Muscle of leg (tissue), 11 donors: ENCODE results near the gene NSG2. TPM values are rescaled to one million over a fixed set of nuclear protein-coding genes. Genes with fewer than 3 reads are reported as not detected.

ENCODE experiments used
- DNase-seq: peaks from one replicate; pipeline ENCODE4 v3.0.0; 2013
- H3K27ac ChIP-seq: one replicate; pipeline ENCODE4 v1.5.1; 2013; ENCODE audit warnings: mild to moderate bottlenecking, low read length, control low read depth
- H3K27me3 ChIP-seq: one replicate; pipeline ENCODE4 v1.6.1; 2013; ENCODE audit warnings: low read length; ENCODE audit not compliant: control insufficient read depth, insufficient read depth
- H3K36me3 ChIP-seq: one replicate; pipeline ENCODE4 v1.6.1; 2013; ENCODE audit warnings: low read length; ENCODE audit not compliant: control insufficient read depth, insufficient read depth
- H3K4me1 ChIP-seq: one replicate; pipeline ENCODE4 v1.6.1; 2013; ENCODE audit warnings: low read length; ENCODE audit not compliant: control insufficient read depth, insufficient read depth
- H3K4me3 ChIP-seq: one replicate; pipeline ENCODE4 v1.5.1; 2013; ENCODE audit warnings: low read length, control low read depth
- H3K9me3 ChIP-seq: replicated peaks from 2 replicates; pipeline ENCODE4 v1.6.1; 2013; ENCODE audit warnings: low read depth, low read length; ENCODE audit not compliant: control insufficient read depth
- WGBS: methylation state at CpG from one replicate; pipeline ENCODE4 v1.1.5; 2013; ENCODE audit warnings: missing lambda C conversion rate; ENCODE audit not compliant: insufficient coverage; 5-methylcytosine and 5-hydroxymethylcytosine counted together
- polyA plus RNA-seq, 8 donors: library from polyadenylated mRNA; unstranded; fragments of 120-200 nt; gene quantifications; one replicate each; pipeline versions ENCODE4 v1.2.1 to v1.2.3, GENCODE V29; 2013; ENCODE audit warnings: inconsistent platforms in 1 of 8, low replicate concordance in 1 of 8; ENCODE audit not compliant: insufficient read length in 8 of 8, insufficient read depth in 1 of 8
- total RNA-seq: library from RNA; stranded (reverse); fragments of 120-200 nt; gene quantifications from one replicate; pipeline ENCODE4 v1.2.4, GENCODE V29; 2013

Gene NSG2
- total and polyA plus RNA-seq, 9 donors = 0.14 to 1.6 (median 0.48) TPM; not detected in 2

- Histone ChIP-seq H3K27me3 (no peaks in the 10 kb centered on the region), H3K9me3 (no peaks in the 10 kb centered on the region), H3K36me3 (no peaks in the 10 kb centered on the region), H3K4me3 (no peak overlapping the region), H3K27ac (no peak overlapping the region), H3K4me1 (no peaks in the 10 kb centered on the region)
- no peak for DNase-seq
- WGBS = no CpG with 5 or more reads among the region's 2 CpGs
Observed at GRCh38 chr5:174082286-174082685, 36.8 kb downstream of the NSG2 start.

- H3K9me3 ChIP-seq = no peaks in the 10 kb centered on the region
- WGBS = 62% methylated on average over 10 of the region's 12 CpGs
- no peaks in the 10 kb centered on the region for H3K36me3 ChIP-seq
- H3K4me3 ChIP-seq = no peak overlapping the region
- peak; percentile 16 for DNase-seq
- no peaks in the 10 kb centered on the region for H3K4me1 ChIP-seq
- H3K27ac ChIP-seq = no peak overlapping the region
- no peaks in the 10 kb centered on the region for H3K27me3 ChIP-seq
Observed at GRCh38 chr5:174083056-174083827, 37.7 kb downstream of the NSG2 start.

GRCh38 chr5:174084691-174085154 lies 39.2 kb downstream of the NSG2 start:
- WGBS = 56% methylated on average over 8 of the region's 8 CpGs
- no peaks in the 10 kb centered on the region for H3K36me3 ChIP-seq
- H3K4me1 ChIP-seq = no peaks in the 10 kb centered on the region
- DNase-seq = no peak
- no peak overlapping the region for H3K27ac ChIP-seq
- H3K27me3 ChIP-seq = no peaks in the 10 kb centered on the region
- no peaks in the 10 kb centered on the region for H3K9me3 ChIP-seq
- no peak overlapping the region for H3K4me3 ChIP-seq

- Histone ChIP-seq H3K4me1 (peaks cover 4% of the 10 kb centered on the region), H3K4me3 (no peak overlapping the region), H3K9me3 (no peaks in the 10 kb centered on the region), H3K36me3 (no peaks in the 10 kb centered on the region), H3K27me3 (no peaks in the 10 kb centered on the region), H3K27ac (no peak overlapping the region)
- no peak for DNase-seq
- WGBS = no CpG with 5 or more reads among the region's 5 CpGs
Observed at GRCh38 chr5:174086751-174087150, 41.2 kb downstream of the NSG2 start.

GRCh38 chr5:174087783-174088182 lies 42.3 kb downstream of the NSG2 start:
- WGBS = no CpG with 5 or more reads among the region's 1 CpG
- no peaks in the 10 kb centered on the region for H3K9me3 ChIP-seq

GRCh38 chr5:174090129-174090528 lies 44.6 kb downstream of the NSG2 start:
- no peaks in the 10 kb centered on the region for H3K36me3 ChIP-seq
- H3K27me3 ChIP-seq = peaks cover 2% of the 10 kb centered on the region
- H3K4me3 ChIP-seq = no peak overlapping the region
- H3K9me3 ChIP-seq = no peaks in the 10 kb centered on the region
- DNase-seq = peak; percentile 47
- H3K27ac ChIP-seq = no peak overlapping the region
- H3K4me1 ChIP-seq = peaks cover 4% of the 10 kb centered on the region
- WGBS = 22% methylated on average over 8 of the region's 10 CpGs

More at GRCh38 chr5:174087783-174088182, 42.3 kb downstream of the NSG2 start:
- Histone ChIP-seq H3K27me3 (no peaks in the 10 kb centered on the region), H3K4me1 (peaks cover 4% of the 10 kb centered on the region), H3K36me3 (no peaks in the 10 kb centered on the region), H3K27ac (no peak overlapping the region), H3K4me3 (no peak overlapping the region)
- no peak for DNase-seq

GRCh38 chr5:174093123-174093522 lies 47.6 kb downstream of the NSG2 start:
- Histone ChIP-seq H3K36me3 (no peaks in the 10 kb centered on the region), H3K27ac (no peak overlapping the region), H3K27me3 (peaks cover 3% of the 10 kb centered on the region), H3K4me3 (no peak overlapping the region), H3K9me3 (no peaks in the 10 kb centered on the region), H3K4me1 (peaks cover 4% of the 10 kb centered on the region)
- no peak for DNase-seq
- 77% methylated on average over 5 of the region's 5 CpGs for WGBS

GRCh38 chr5:174094857-174095606 lies 49.5 kb downstream of the NSG2 start:
- Histone ChIP-seq H3K27me3 (peaks cover 3% of the 10 kb centered on the region), H3K9me3 (no peaks in the 10 kb centered on the region), H3K36me3 (no peaks in the 10 kb centered on the region), H3K27ac (no peak overlapping the region), H3K4me3 (no peak overlapping the region), H3K4me1 (peaks cover 3% of the 10 kb centered on the region)
- 80% methylated on average over 5 of the region's 10 CpGs for WGBS
- DNase-seq = no peak

GRCh38 chr5:174096619-174097018 lies 51.1 kb downstream of the NSG2 start:
- 89% methylated on average over 4 of the region's 6 CpGs for WGBS
- H3K27ac ChIP-seq = no peak overlapping the region

GRCh38 chr5:174097486-174098185 lies 52.1 kb downstream of the NSG2 start:
- H3K36me3 ChIP-seq = no peaks in the 10 kb centered on the region
- DNase-seq = no peak
- H3K4me3 ChIP-seq = no peak overlapping the region
- H3K4me1 ChIP-seq = no peaks in the 10 kb centered on the region
- no peaks in the 10 kb centered on the region for H3K9me3 ChIP-seq
- H3K27me3 ChIP-seq = peaks cover 3% of the 10 kb centered on the region
- no peak overlapping the region for H3K27ac ChIP-seq
- 75% methylated on average over 4 of the region's 4 CpGs for WGBS

More at GRCh38 chr5:174096619-174097018, 51.1 kb downstream of the NSG2 start:
- no peak for DNase-seq
- H3K27me3 ChIP-seq = peaks cover 3% of the 10 kb centered on the region
- no peak overlapping the region for H3K4me3 ChIP-seq
- no peaks in the 10 kb centered on the region for H3K4me1 ChIP-seq
- no peaks in the 10 kb centered on the region for H3K9me3 ChIP-seq
- H3K36me3 ChIP-seq = no peaks in the 10 kb centered on the region
